GM21526 (cell line): ENCODE data around the gene TEP1.
"Not testable (repeated sequence)": the region's sequence is repeated elsewhere in the genome, so short reads cannot be mapped to it uniquely, and the experiment has no call there.

Source experiments
- ATAC-seq: cut with Tn5 transposase; IDR thresholded peaks from one replicate; pipeline ENCODE4 v1.9.1; 2021; ENCODE audit warnings: moderate library complexity; ENCODE audit not compliant: unreplicated experiment, low FRiP score

Gene TEP1

GRCh38 chr14:20391505-20391904, 21.8 kb downstream of the TEP1 start:
- no peak for ATAC-seq

- no peak for ATAC-seq
Observed at GRCh38 chr14:20388159-20388558, 25.1 kb downstream of the TEP1 start.

- ATAC-seq, result no peak
Observed at GRCh38 chr14:20387576-20387975, 25.7 kb downstream of the TEP1 start.

GRCh38 chr14:20386276-20386855, 26.9 kb downstream of the TEP1 start:
- ATAC-seq, result no peak

- ATAC-seq, result no peak
Observed at GRCh38 chr14:20384886-20385285, 28.4 kb downstream of the TEP1 start.

DNA sequence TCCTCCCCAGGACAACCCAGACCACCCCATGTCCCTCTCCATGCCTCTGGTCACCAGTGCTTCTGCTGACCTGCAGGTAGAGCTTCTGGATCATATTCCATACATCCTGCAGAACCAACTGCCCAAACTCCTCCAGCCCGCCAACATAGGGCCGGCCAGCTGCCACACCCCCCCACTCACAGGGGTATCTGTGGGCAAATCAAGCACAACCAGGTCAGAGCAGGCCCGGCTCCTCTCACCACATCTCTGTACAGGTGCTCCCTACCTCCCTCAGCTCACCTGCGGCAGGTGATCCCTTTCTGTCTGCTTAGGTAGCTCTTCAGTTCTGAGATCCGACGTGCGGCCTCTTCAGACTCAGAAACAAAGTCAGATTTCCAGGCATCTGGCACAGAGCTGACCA, 29.0 kb downstream of the TEP1 start:
- ATAC-seq, result no peak

DNA sequence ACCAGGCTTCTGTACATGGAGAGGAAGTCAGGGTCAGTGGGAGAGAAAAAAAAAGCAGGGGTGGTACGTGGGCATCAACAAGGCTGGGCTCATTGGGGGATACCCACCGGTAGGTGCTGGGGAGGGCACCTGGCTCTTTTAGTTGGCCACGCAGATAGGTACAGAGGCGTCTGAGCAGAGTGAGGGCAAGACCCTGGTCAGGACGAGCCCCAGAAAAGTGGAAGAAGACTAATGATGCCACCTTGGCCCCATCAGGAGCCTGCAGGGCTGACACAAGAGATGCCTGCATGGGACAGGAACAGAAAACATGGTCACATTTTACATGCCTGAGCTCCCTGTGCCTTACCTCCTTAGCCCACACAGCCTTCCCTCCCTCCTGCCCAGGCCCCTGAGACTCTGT, 29.7 kb downstream of the TEP1 start:
- no peak for ATAC-seq

DNA sequence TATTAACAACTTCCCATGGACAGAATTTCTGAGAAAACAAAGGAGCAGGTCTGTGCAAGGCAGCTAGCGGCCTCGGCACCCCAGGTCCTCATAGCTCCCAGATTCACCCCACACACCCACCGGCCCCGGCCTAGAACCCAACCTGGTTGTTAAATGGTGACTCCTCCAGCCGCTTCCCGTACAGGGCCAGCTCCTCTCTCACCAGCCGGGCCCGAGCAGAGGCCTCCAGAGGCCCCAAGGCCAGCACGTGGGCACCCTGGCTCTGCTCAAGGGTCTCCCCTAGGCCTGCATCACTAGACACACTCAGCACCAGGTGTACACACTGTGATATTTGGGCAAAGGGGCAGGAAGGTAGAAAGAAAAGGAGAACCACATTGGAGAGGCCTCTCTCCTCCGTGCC, 30.3 kb downstream of the TEP1 start:
- ATAC-seq, result no peak

DNA sequence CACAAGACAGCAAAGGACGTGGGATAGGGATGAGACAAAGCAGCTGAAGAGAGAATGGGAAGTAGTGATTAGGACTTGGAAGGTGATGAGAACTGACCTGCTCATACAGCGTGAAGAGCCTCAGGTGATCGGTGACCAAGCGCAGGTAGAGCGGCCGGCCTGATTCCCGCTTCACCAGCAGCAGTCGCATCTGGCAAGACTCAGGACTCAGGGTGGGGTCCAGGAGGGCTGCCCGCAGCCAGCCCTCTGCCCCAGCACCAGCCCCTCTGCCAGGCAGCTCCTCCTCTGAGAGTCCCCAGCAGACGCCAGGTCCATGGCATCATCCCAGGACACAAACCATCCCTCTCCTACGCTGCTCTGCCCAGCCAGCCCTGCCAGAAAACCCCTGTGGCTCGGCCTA, 30.8 kb downstream of the TEP1 start:
- ATAC-seq, result no peak

- no peak for ATAC-seq
Observed at GRCh38 chr14:20381341-20381740, 32.0 kb downstream of the TEP1 start.

DNA sequence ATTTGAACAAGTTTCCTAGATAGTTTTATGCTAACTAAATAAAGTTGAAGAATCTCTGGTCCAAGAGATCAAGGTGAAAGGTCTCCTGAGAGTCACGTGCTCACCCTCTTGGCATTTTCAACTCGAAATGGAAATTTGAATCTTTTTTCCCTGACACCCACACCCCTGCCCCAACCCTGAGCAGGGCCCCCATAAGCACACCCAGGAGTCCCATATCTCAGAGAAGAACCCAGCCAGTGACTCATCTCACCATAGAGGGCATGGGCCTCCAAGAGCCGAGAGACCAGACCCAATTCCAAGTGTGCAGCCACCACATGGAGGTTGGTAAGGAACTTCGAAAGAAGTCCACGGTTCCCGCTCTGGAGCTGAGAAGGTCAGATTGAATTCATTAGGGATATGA, 32.6 kb downstream of the TEP1 start:
- ATAC-seq, result no peak

DNA sequence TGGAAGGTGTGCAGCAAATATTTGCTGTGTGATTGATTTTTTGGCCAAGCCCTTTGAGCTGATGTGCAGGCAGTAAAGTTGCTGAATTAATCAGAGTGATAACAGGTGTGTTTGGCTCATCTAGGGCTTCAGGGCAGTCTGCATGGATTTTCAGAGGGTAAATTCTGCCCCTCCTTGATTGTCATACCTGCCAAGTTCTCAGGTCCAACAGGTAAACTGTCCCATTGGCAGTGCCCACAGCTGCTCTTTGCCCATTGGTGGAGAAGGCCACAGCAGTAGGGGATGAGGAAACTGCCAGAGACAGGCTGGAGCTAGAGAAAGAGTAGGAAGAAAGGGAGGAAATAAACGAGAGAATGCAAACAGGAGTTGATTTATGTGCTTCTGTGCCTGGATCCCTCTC, 33.6 kb downstream of the TEP1 start:
- no peak for ATAC-seq

DNA sequence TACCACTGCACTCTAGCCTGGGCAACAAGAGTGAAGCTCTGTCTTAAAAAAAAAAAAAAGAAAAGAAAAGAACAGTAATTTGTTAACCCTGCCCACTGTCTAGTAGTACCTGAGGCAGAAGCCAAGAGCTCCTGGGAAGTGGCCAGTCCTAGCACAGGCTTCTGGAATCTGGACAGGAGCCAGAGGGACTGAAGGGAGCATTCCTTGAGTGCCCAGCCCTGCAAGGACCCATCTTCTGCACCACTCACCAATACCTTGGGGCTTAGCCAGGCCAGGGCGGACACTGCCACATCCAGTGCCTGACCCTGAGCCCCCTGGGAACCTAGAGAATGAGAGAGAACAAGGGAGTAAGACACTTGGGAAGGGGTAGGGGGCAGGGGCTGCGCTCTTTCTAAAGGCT, 36.1 kb downstream of the TEP1 start:
- ATAC-seq, result no peak

GRCh38 chr14:20376071-20376588, 37.2 kb downstream of the TEP1 start:
- ATAC-seq, result no peak

- no peak for ATAC-seq
Observed at GRCh38 chr14:20375471-20375870, 37.8 kb downstream of the TEP1 start.

- ATAC-seq, result no peak
Observed at GRCh38 chr14:20372796-20373195, 40.5 kb downstream of the TEP1 start.

DNA sequence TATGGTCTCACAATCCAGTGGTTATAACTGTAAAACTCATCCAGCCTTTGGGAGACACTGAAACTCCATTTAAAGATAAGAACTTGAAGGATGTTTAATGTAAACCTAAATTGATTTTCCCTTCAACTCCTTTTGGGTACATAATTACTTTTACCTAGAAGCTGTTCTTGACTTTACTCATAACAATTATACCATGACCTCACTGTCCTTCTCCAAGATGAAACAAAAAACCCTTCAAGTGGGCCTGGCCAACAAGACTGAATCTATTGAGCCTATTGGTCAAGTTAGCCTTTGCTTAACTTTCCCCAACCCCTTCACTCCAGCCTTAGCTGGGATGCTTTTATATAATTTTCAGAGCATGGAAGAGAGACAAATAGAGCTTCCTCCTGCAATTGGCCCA, 47.4 kb downstream of the TEP1 start:
- ATAC-seq, result no peak

GRCh38 chr14:20358474-20358873, 54.8 kb downstream of the TEP1 start:
- ATAC-seq, result not testable (repeated sequence)

GRCh38 chr14:20356422-20356821, 56.9 kb downstream of the TEP1 start:
- ATAC-seq, result no peak

- no peak for ATAC-seq
Observed at GRCh38 chr14:20350860-20351259, 62.4 kb downstream of the TEP1 start.

DNA sequence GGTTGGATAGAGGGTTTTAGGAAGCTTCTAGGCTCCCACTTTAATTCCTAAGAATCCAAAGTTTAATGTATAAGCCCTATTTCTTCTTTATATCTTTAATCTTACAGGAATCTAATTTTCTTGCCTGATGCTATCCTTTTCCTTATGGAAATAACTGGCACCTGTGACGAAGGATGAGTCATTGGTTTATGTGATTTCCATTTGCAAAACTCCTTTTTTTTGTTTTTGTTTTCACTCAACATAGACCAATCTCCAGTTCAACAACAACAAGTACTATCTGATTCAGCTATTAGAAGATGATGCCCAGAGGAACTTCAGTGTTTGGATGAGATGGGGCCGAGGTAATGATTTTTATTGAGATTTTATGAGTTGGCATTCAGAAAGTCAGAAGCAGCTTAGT, 63.0 kb downstream of the TEP1 start:
- ATAC-seq, result no peak

- ATAC-seq, result no peak
Observed at GRCh38 chr14:20347747-20348146, 65.6 kb downstream of the TEP1 start.

DNA sequence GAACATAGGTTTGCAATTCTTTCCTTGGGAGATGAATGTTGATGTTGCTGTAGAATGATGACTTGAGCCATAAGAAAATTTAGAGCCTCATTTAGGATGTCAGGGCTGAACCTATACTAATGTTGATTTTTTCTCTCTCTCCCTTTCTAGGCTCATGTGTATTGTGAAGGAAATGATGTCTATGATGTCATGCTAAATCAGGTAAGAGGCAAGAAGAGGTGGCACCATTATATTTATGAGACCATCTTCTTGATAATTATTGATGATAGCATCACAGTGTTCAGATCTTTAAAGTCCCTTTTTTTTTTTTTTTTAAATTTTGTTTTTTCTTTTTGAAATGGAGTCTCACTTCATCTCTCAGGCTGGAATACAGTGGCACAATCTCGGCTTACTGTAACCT, 66.6 kb downstream of the TEP1 start:
- no peak for ATAC-seq
